ENCODE results near the gene RNF44.

GRCh38 chr5:176521286-176521685 lies 15.9 kb downstream of the RNF44 start:
- TF ChIP-seq POLR2A (IDR thresholded peaks at IDR 0.05) (no peak), CTCF (IDR thresholded peaks at IDR 0.05) (no peak)
